HUDEP-2 (cell line): ENCODE measurements around the gene REPIN1.
A peak's percentile ranks its signal among the peaks of the same experiment; 100 is the strongest.

Source experiments
- DNase-seq, 76 experiments: peaks; one replicate each; lab custom pipeline; 2025; ENCODE audit not compliant: unreplicated experiment in 76 of 76; lab: John Stamatoyannopoulos, UW

REPIN1 gene

GRCh38 chr7:150368096-150368883 is at the start of gene REPIN1:
TSS of gene REPIN1 (plus strand) at chr7:150368822. CDS start at chr7:150369712, 890 bp downstream.
- DNase-seq = peak in 74 of 76 experiments; percentile 28 to 91 (median 82)

- no peak for DNase-seq
Measured at GRCh38 chr7:150321788-150322113, 46.9 kb upstream of the REPIN1 start.

- peak in 73 of 76 experiments; percentile 17 to 89 (median 61) for DNase-seq
Measured at GRCh38 chr7:150322114-150322832, 46.3 kb upstream of the REPIN1 start.

- DNase-seq = peak in 70 of 76 experiments; percentile 8 to 78 (median 52)
Measured at GRCh38 chr7:150322833-150323681, 45.6 kb upstream of the REPIN1 start, which contains the start of the genes ACTR3C and LRRC61. TSS of gene ACTR3C (minus strand) at chr7:150323545. CDS start at chr7:150295296, 28,249 bp downstream. TSS of gene LRRC61 (plus strand) at chr7:150323355. CDS start at chr7:150336862, 13,507 bp downstream.

GRCh38 chr7:150323682-150324372 is 44.8 kb upstream of the REPIN1 start:
- peak in 10 of 76 experiments; percentile 5 to 59 (median 44) for DNase-seq

- peak in 2 of 76 experiments; percentile 2 to 4 for DNase-seq
Measured at GRCh38 chr7:150324373-150324961, 44.2 kb upstream of the REPIN1 start.

- DNase-seq = no peak
Measured at GRCh38 chr7:150325110-150325611, 43.5 kb upstream of the REPIN1 start.

GRCh38 chr7:150325901-150326300 is 42.7 kb upstream of the REPIN1 start:
- DNase-seq = no peak

- DNase-seq = no peak
Measured at GRCh38 chr7:150326657-150327268, 41.9 kb upstream of the REPIN1 start.

GRCh38 chr7:150327308-150327707 is 41.3 kb upstream of the REPIN1 start:
- no peak for DNase-seq

- DNase-seq = no peak
Measured at GRCh38 chr7:150329331-150330120, 39.1 kb upstream of the REPIN1 start.

- no peak for DNase-seq
Measured at GRCh38 chr7:150330211-150330885, 38.3 kb upstream of the REPIN1 start.

- DNase-seq = no peak
Measured at GRCh38 chr7:150332852-150333635, 35.6 kb upstream of the REPIN1 start.

GRCh38 chr7:150333659-150334058 is 35.0 kb upstream of the REPIN1 start:
- no peak for DNase-seq

GRCh38 chr7:150334108-150334507 is 34.5 kb upstream of the REPIN1 start:
- no peak for DNase-seq

- no peak for DNase-seq
Measured at GRCh38 chr7:150335108-150335773, 33.4 kb upstream of the REPIN1 start.

- no peak for DNase-seq
Measured at GRCh38 chr7:150335774-150336112, 32.9 kb upstream of the REPIN1 start.
